OCI-LY7 (cell line): ENCODE data around the gene STIP1. TPM values are rescaled to one million over a fixed set of nuclear protein-coding genes. Genes with fewer than 3 reads are reported as not detected.

Source experiments
- BruUV-seq: library from RNA; stranded (reverse); fragments of 400-500 nt; replicated peaks from 2 replicates; lab custom pipeline; 2021; lab: Mats Ljungman, UMichigan
- CTCF ChIA-PET: fragments of 300-600 bp; sonication (Branson Sonifier 250); formaldehyde crosslinking; loops from one replicate; lab custom pipeline; 2022; ENCODE audit warnings: antibody characterized with exemption; ENCODE audit not compliant: unreplicated experiment; lab: Charles Lee
- POLR2A ChIA-PET: fragments of 300-600 bp; sonication (Branson Sonifier 250); formaldehyde crosslinking; loops from one replicate; lab custom pipeline; 2022; ENCODE audit warnings: antibody characterized with exemption; lab: Charles Lee
- DNase-seq: peaks from one replicate; pipeline ENCODE4 v3.0.0-alpha.2; 2015; ENCODE audit warnings: low spot score
- H2AFZ ChIP-seq: fragments of 200-600 bp; sonication (generic), shearing (Covaris generic); 2 replicates; pipeline ENCODE4 v1.6.1; 2014; ENCODE audit warnings: mild to moderate bottlenecking, antibody characterized with exemption, low read length, moderate library complexity
- H3K27ac ChIP-seq: fragments of 200-600 bp; sonication (generic); 2 replicates; pipeline ENCODE4 v1.5.1; 2014; ENCODE audit warnings: mixed run types, low read depth, mild to moderate bottlenecking, moderate library complexity, low read length, inconsistent platforms; ENCODE audit not compliant: poor library complexity, severe bottlenecking
- H3K36me3 ChIP-seq: fragments of 200-600 bp; sonication (generic); 2 replicates; pipeline ENCODE4 v1.6.1; 2014; ENCODE audit warnings: mild to moderate bottlenecking, antibody characterized with exemption, low read length, moderate library complexity, mixed read lengths; ENCODE audit not compliant: insufficient read depth
- H3K4me1 ChIP-seq: fragments of 200-600 bp; sonication (generic); 2 replicates; pipeline ENCODE4 v1.5.1; 2014; ENCODE audit warnings: mild to moderate bottlenecking, low read length; ENCODE audit not compliant: insufficient read depth, poor library complexity, severe bottlenecking
- H3K4me2 ChIP-seq: fragments of 200-600 bp; sonication (generic); 2 replicates; pipeline ENCODE4 v1.6.1; 2014; ENCODE audit warnings: mild to moderate bottlenecking, low read length
- H3K4me3 ChIP-seq: fragments of 200-600 bp; sonication (generic); 2 replicates; pipeline ENCODE4 v1.5.1; 2014; ENCODE audit warnings: mild to moderate bottlenecking, low read depth, low read length; ENCODE audit not compliant: poor library complexity, severe bottlenecking
- H3K79me2 ChIP-seq: fragments of 200-600 bp; sonication (generic); 2 replicates; pipeline ENCODE4 v1.6.1; 2016; ENCODE audit warnings: low read depth, mild to moderate bottlenecking, low read length, moderate library complexity, mixed read lengths; ENCODE audit not compliant: insufficient read depth
- H3K9me2 ChIP-seq: fragments of 200-600 bp; sonication (generic); 2 replicates; pipeline ENCODE4 v1.6.1; 2016; ENCODE audit warnings: mild to moderate bottlenecking, low read length, mixed read lengths; ENCODE audit not compliant: insufficient read depth
- H3K9me3 ChIP-seq: fragments of 200-600 bp; sonication (generic); 2 replicates; pipeline ENCODE4 v1.6.1; 2014; ENCODE audit warnings: mild to moderate bottlenecking, mixed run types, low read length, mixed read lengths
- H4K20me1 ChIP-seq: fragments of 200-600 bp; sonication (generic); 2 replicates; pipeline ENCODE4 v1.6.1; 2014; ENCODE audit warnings: mild to moderate bottlenecking, antibody characterized with exemption, low read length, moderate library complexity, mixed read lengths; ENCODE audit not compliant: insufficient read depth
- CTCF ChIP-seq: fragments of 200-600 bp; sonication (generic); conservative IDR thresholded peaks from 2 replicates; pipeline ENCODE4 v1.5.1; 2014; ENCODE audit warnings: mild to moderate bottlenecking, antibody characterized with exemption, low read length, moderate library complexity, mixed read lengths
- EZH2phosphoT487 ChIP-seq: fragments of 200-600 bp; sonication (generic); IDR thresholded peaks from 2 replicates; pipeline ENCODE4 v1.6.1; 2018; ENCODE audit warnings: low read depth, borderline replicate concordance, mild to moderate bottlenecking, mixed run types, antibody characterized with exemption, low read length, moderate library complexity, mixed read lengths
- intact Hi-C: fragments of 100-400 bp; cut with micrococcal nuclease; formaldehyde crosslinking; loops from one replicate; pipeline ENCODE4 v1.10.0; 2022; ENCODE audit not compliant: unreplicated experiment
- total RNA-seq, 2 experiments: library from RNA; depleted of rRNA in 1 of 2; stranded (reverse); fragments of >200 nt in 1 of 2; shearing (Covaris generic) in 1 of 2; gene quantifications; 2 replicates each; pipeline ENCODE4 v1.2.3, GENCODE V29; 2014 to 2022

STIP1 gene
- total RNA-seq, 2 experiments from 2014 or later = 240 to 271 TPM

GRCh38 chr11:64196626-64197025 is 10.7 kb downstream of the STIP1 start:
- peaks cover 21% of the 10 kb centered on the region for H3K36me3 ChIP-seq
- POLR2A ChIA-PET = interaction anchor here (1.7 kb wide), 2 partner anchors 9 to 10 kb away, joined by 3 to 5 read pairs; partner anchors contain the start of gene FERMT3
- TF ChIP-seq CTCF = no peak
- no peak for TF ChIP-seq EZH2phosphoT487
- no peaks in the 10 kb centered on the region; the same call in 1 of the 2 replicates for H3K79me2 ChIP-seq
- no peaks in the 10 kb centered on the region for H3K9me3 ChIP-seq
- no peaks in the 10 kb centered on the region for H3K9me2 ChIP-seq
- intact Hi-C loops = no loop called here
- no peak for DNase-seq
- no TSS peak for BruUV-seq
- no peak overlapping the region for H2AFZ ChIP-seq
- no peak overlapping the region for H3K27ac ChIP-seq
- H3K4me2 ChIP-seq = no peak overlapping the region
- no peak overlapping the region for H3K4me3 ChIP-seq
- CTCF ChIA-PET = no interaction called here
- peaks cover 15% of the 10 kb centered on the region for H4K20me1 ChIP-seq
- no peaks in the 10 kb centered on the region for H3K4me1 ChIP-seq

- TF ChIP-seq EZH2phosphoT487 (no peak), CTCF (no peak)
- Histone ChIP-seq H4K20me1 (peaks cover 6% of the 10 kb centered on the region; the same call in 1 of the 2 replicates), H3K4me2 (no peak overlapping the region), H2AFZ (no peak overlapping the region), H3K4me3 (no peak overlapping the region), H3K4me1 (no peaks in the 10 kb centered on the region), H3K9me2 (no peaks in the 10 kb centered on the region), H3K27ac (no peak overlapping the region), H3K79me2 (no peaks in the 10 kb centered on the region), H3K36me3 (peaks cover 39% of the 10 kb centered on the region), H3K9me3 (no peaks in the 10 kb centered on the region)
- ChIA-PET CTCF (no interaction called here), POLR2A (no interaction called here)
- intact Hi-C loops = no loop called here
- no TSS peak for BruUV-seq
- DNase-seq = no peak
These were observed 12.5 kb downstream of the STIP1 start for GRCh38 chr11:64198511-64198910.

GRCh38 chr11:64201543-64201942 is 15.6 kb downstream of the STIP1 start:
- no peak overlapping the region for H3K27ac ChIP-seq
- H3K79me2 ChIP-seq = peaks cover 4% of the 10 kb centered on the region; the same call in 1 of the 2 replicates
- DNase-seq = no peak
- H2AFZ ChIP-seq = no peak overlapping the region
- TF ChIP-seq CTCF = no peak
- H3K36me3 ChIP-seq = peaks cover 61% of the 10 kb centered on the region
- CTCF ChIA-PET = no interaction called here
- intact Hi-C loops = loop anchor here (5.0 kb wide), 1 partner anchor 86 kb away; the partner anchor contains the start of gene GPR137
- H3K4me2 ChIP-seq = no peak overlapping the region
- H3K4me3 ChIP-seq = no peak overlapping the region
- peaks cover 24% of the 10 kb centered on the region for H3K4me1 ChIP-seq
- no peaks in the 10 kb centered on the region for H3K9me2 ChIP-seq
- POLR2A ChIA-PET = no interaction called here
- H3K9me3 ChIP-seq = no peaks in the 10 kb centered on the region
- no peaks in the 10 kb centered on the region for H4K20me1 ChIP-seq
- BruUV-seq = no TSS peak
